IPS-18a (cell line): ENCODE measurements around the gene FNDC3A.
"Not testable (repeated sequence)": the region's sequence is repeated elsewhere in the genome, so short reads cannot be mapped to it uniquely, and the experiment has no call there.

Source experiments
- H3K27ac ChIP-seq: one replicate; pipeline ENCODE4 v1.5.1; 2013; ENCODE audit warnings: low read length
- H3K27me3 ChIP-seq: one replicate; pipeline ENCODE4 v1.6.1; 2013; ENCODE audit warnings: mild to moderate bottlenecking, low read length; ENCODE audit not compliant: control insufficient read depth, insufficient read depth
- H3K36me3 ChIP-seq: one replicate; pipeline ENCODE4 v1.6.1; 2013; ENCODE audit warnings: low read depth, low read length; ENCODE audit not compliant: control insufficient read depth
- H3K4me1 ChIP-seq: one replicate; pipeline ENCODE4 v1.6.1; 2013; ENCODE audit warnings: low read depth, low read length; ENCODE audit not compliant: control insufficient read depth
- H3K4me3 ChIP-seq: one replicate; pipeline ENCODE4 v1.5.1; 2013; ENCODE audit warnings: low read length
- H3K9ac ChIP-seq: one replicate; pipeline ENCODE4 v1.6.1; 2013; ENCODE audit warnings: mild to moderate bottlenecking, low read length, moderate library complexity
- H3K9me3 ChIP-seq: one replicate; pipeline ENCODE4 v1.6.1; 2013; ENCODE audit warnings: low read depth, low read length; ENCODE audit not compliant: control insufficient read depth

Gene FNDC3A

GRCh38 chr13:49046519-49046918, 70.8 kb downstream of the FNDC3A start:
- H3K27ac ChIP-seq: no peak overlapping the region
- no peaks in the 10 kb centered on the region for H3K4me1 ChIP-seq
- no peaks in the 10 kb centered on the region for H3K9me3 ChIP-seq
- no peak overlapping the region for H3K4me3 ChIP-seq
- no peaks in the 10 kb centered on the region for H3K36me3 ChIP-seq
- H3K9ac ChIP-seq: no peak overlapping the region
- no peaks in the 10 kb centered on the region for H3K27me3 ChIP-seq

GRCh38 chr13:49052813-49053212, 77.1 kb downstream of the FNDC3A start:
- Histone ChIP-seq H3K4me3 (no peak overlapping the region), H3K27me3 (no peaks in the 10 kb centered on the region), H3K9me3 (no peaks in the 10 kb centered on the region), H3K27ac (no peak overlapping the region), H3K36me3 (no peaks in the 10 kb centered on the region), H3K4me1 (peaks cover 14% of the 10 kb centered on the region), H3K9ac (no peak overlapping the region)

GRCh38 chr13:49053215-49053614, 77.5 kb downstream of the FNDC3A start:
- no peak overlapping the region for H3K27ac ChIP-seq
- H3K9ac ChIP-seq: no peak overlapping the region
- H3K9me3 ChIP-seq: no peaks in the 10 kb centered on the region
- no peak overlapping the region for H3K4me3 ChIP-seq
- H3K36me3 ChIP-seq: no peaks in the 10 kb centered on the region
- no peaks in the 10 kb centered on the region for H3K27me3 ChIP-seq
- peaks cover 14% of the 10 kb centered on the region for H3K4me1 ChIP-seq

GRCh38 chr13:49053906-49054305, 78.2 kb downstream of the FNDC3A start:
- Histone ChIP-seq H3K9me3 (no peaks in the 10 kb centered on the region), H3K4me1 (peaks cover 14% of the 10 kb centered on the region), H3K36me3 (no peaks in the 10 kb centered on the region), H3K27ac (no peak overlapping the region), H3K9ac (no peak overlapping the region), H3K27me3 (no peaks in the 10 kb centered on the region), H3K4me3 (peak overlapping the region; percentile 2)

GRCh38 chr13:49055021-49055420, 79.3 kb downstream of the FNDC3A start:
- Histone ChIP-seq H3K27me3 (no peaks in the 10 kb centered on the region), H3K27ac (no peak overlapping the region), H3K9ac (no peak overlapping the region), H3K4me3 (no peak overlapping the region), H3K36me3 (no peaks in the 10 kb centered on the region), H3K9me3 (no peaks in the 10 kb centered on the region), H3K4me1 (peaks cover 14% of the 10 kb centered on the region)

- Histone ChIP-seq H3K27me3 (no peaks in the 10 kb centered on the region), H3K9ac (no peak overlapping the region), H3K4me3 (no peak overlapping the region), H3K27ac (no peak overlapping the region), H3K36me3 (no peaks in the 10 kb centered on the region), H3K4me1 (peaks cover 14% of the 10 kb centered on the region), H3K9me3 (no peaks in the 10 kb centered on the region)
Measured at GRCh38 chr13:49057176-49057575, 81.5 kb downstream of the FNDC3A start.

GRCh38 chr13:49058761-49059160, 83.0 kb downstream of the FNDC3A start:
- Histone ChIP-seq H3K4me1 (peaks cover 8% of the 10 kb centered on the region), H3K9me3 (no peaks in the 10 kb centered on the region), H3K27me3 (no peaks in the 10 kb centered on the region), H3K4me3 (no peak overlapping the region), H3K27ac (no peak overlapping the region), H3K9ac (no peak overlapping the region), H3K36me3 (no peaks in the 10 kb centered on the region)

GRCh38 chr13:49060678-49061387, 85.1 kb downstream of the FNDC3A start:
- no peak overlapping the region for H3K4me3 ChIP-seq
- no peaks in the 10 kb centered on the region for H3K27me3 ChIP-seq
- no peak overlapping the region for H3K27ac ChIP-seq
- H3K36me3 ChIP-seq: no peaks in the 10 kb centered on the region
- H3K4me1 ChIP-seq: no peaks in the 10 kb centered on the region
- no peak overlapping the region for H3K9ac ChIP-seq
- no peaks in the 10 kb centered on the region for H3K9me3 ChIP-seq

- H3K27ac ChIP-seq, H3K4me1 ChIP-seq, H3K4me3 ChIP-seq, H3K27me3 ChIP-seq, H3K36me3 ChIP-seq, H3K9ac ChIP-seq, H3K9me3 ChIP-seq: not testable (repeated sequence)
Measured at GRCh38 chr13:49061388-49061752, 85.7 kb downstream of the FNDC3A start.

GRCh38 chr13:49062297-49062896, 86.7 kb downstream of the FNDC3A start:
- Histone ChIP-seq H3K4me1 (no peaks in the 10 kb centered on the region), H3K9me3 (no peaks in the 10 kb centered on the region), H3K27me3 (no peaks in the 10 kb centered on the region), H3K36me3 (no peaks in the 10 kb centered on the region), H3K9ac (no peak overlapping the region), H3K4me3 (no peak overlapping the region), H3K27ac (no peak overlapping the region)

- no peak overlapping the region for H3K27ac ChIP-seq
- no peaks in the 10 kb centered on the region for H3K27me3 ChIP-seq
- no peaks in the 10 kb centered on the region for H3K9me3 ChIP-seq
- H3K9ac ChIP-seq: no peak overlapping the region
- no peaks in the 10 kb centered on the region for H3K36me3 ChIP-seq
- no peaks in the 10 kb centered on the region for H3K4me1 ChIP-seq
- no peak overlapping the region for H3K4me3 ChIP-seq
Measured at GRCh38 chr13:49063011-49063410, 87.3 kb downstream of the FNDC3A start.

GRCh38 chr13:49063497-49063896, 87.8 kb downstream of the FNDC3A start:
- H3K36me3 ChIP-seq: no peaks in the 10 kb centered on the region
- no peak overlapping the region for H3K27ac ChIP-seq
- H3K4me1 ChIP-seq: no peaks in the 10 kb centered on the region
- H3K27me3 ChIP-seq: no peaks in the 10 kb centered on the region
- no peak overlapping the region for H3K9ac ChIP-seq
- no peaks in the 10 kb centered on the region for H3K9me3 ChIP-seq
- no peak overlapping the region for H3K4me3 ChIP-seq
